Measurements from ENCODE around the gene OVOL3.

OVOL3 gene

GRCh38 chr19:36073121-36073876 lies 37.6 kb upstream of the OVOL3 start:
- no peak for DNase-seq (ENCODE audit: low spot score)
- in situ Hi-C loops (cut with MboI; ENCODE audit: low pct_unique_long_range_greater_than_20kb, low sequenced_read_pairs, unreplicated experiment) = no loop called here
- TF ChIP-seq CTCF (IDR thresholded peaks at IDR 0.05; ENCODE audit: extremely low read depth, insufficient read depth, missing control alignments) = no peak

- in situ Hi-C loops (cut with MboI; ENCODE audit: low pct_unique_long_range_greater_than_20kb, low sequenced_read_pairs, unreplicated experiment) = no loop called here
- TF ChIP-seq CTCF (IDR thresholded peaks at IDR 0.05; ENCODE audit: extremely low read depth, insufficient read depth, missing control alignments) = no peak
- no peak for DNase-seq (ENCODE audit: low spot score)
Measured at GRCh38 chr19:36079389-36079945, 31.5 kb upstream of the OVOL3 start.

- no peak for TF ChIP-seq CTCF (IDR thresholded peaks at IDR 0.05; ENCODE audit: extremely low read depth, insufficient read depth, missing control alignments)
- in situ Hi-C loops (cut with MboI; ENCODE audit: low pct_unique_long_range_greater_than_20kb, low sequenced_read_pairs, unreplicated experiment) = no loop called here
- no peak for DNase-seq (ENCODE audit: low spot score)
Measured at GRCh38 chr19:36081385-36081784, 29.6 kb upstream of the OVOL3 start.

- TF ChIP-seq CTCF (IDR thresholded peaks at IDR 0.05; ENCODE audit: extremely low read depth, insufficient read depth, missing control alignments) = no peak
- in situ Hi-C loops (cut with MboI; ENCODE audit: low pct_unique_long_range_greater_than_20kb, low sequenced_read_pairs, unreplicated experiment) = no loop called here
- no peak for DNase-seq (ENCODE audit: low spot score)
Measured at GRCh38 chr19:36081894-36082293, 29.0 kb upstream of the OVOL3 start.

- TF ChIP-seq CTCF (IDR thresholded peaks at IDR 0.05; ENCODE audit: extremely low read depth, insufficient read depth, missing control alignments) = no peak
- in situ Hi-C loops (cut with MboI; ENCODE audit: low pct_unique_long_range_greater_than_20kb, low sequenced_read_pairs, unreplicated experiment) = no loop called here
- no peak for DNase-seq (ENCODE audit: low spot score)
Measured at GRCh38 chr19:36082916-36083315, 28.0 kb upstream of the OVOL3 start.

GRCh38 chr19:36084231-36085009 lies 26.5 kb upstream of the OVOL3 start:
- DNase-seq (ENCODE audit: low spot score) = no peak
- TF ChIP-seq CTCF (IDR thresholded peaks at IDR 0.05; ENCODE audit: extremely low read depth, insufficient read depth, missing control alignments) = no peak
- in situ Hi-C loops (cut with MboI; ENCODE audit: low pct_unique_long_range_greater_than_20kb, low sequenced_read_pairs, unreplicated experiment) = no loop called here
